Left renal cortex interstitium (tissue), 4 donors: ENCODE measurements around the gene ANXA11. TPM values are rescaled to one million over a fixed set of nuclear protein-coding genes. Genes with fewer than 3 reads are reported as not detected.

Experiments used
- DNase-seq, 4 donors: peaks; one replicate each; pipeline ENCODE4 v3.0.0-alpha.2; 2013; ENCODE audit warnings: low read depth in 4 of 4, low spot score in 2 of 4, missing footprints in 1 of 4
- polyA plus RNA-seq, 4 donors: library from polyadenylated mRNA; unstranded; fragments of 120-200 nt; gene quantifications; one replicate each; pipeline ENCODE4 v1.2.1, GENCODE V29; 2013; ENCODE audit not compliant: insufficient read length in 4 of 4

ANXA11 gene
- polyA plus RNA-seq, 4 donors, result 119 to 153 (median 135) TPM

GRCh38 chr10:80191589-80192270, 13.6 kb downstream of the ANXA11 start:
- DNase-seq, result no peak

DNA sequence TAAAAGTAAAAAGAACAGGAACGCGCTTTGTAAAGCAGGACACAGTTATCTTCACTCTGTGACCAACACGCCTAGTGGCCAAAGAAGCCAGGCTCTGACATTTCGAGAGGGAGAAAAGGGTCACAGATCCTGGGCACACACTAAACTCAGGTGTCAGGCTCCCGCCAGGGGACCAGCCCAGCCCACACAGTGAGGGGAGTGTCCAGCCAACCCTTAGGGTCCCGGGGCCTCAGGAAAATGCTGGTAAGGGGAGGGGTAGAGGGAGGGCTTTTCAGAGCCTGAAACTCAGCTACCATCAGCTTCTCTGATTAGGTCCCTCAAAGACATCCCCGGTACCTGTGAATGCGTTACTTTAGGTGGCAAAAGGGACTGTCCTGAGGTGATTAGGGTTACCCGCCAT, 16.6 kb downstream of the ANXA11 start:
- DNase-seq, result no peak

DNA sequence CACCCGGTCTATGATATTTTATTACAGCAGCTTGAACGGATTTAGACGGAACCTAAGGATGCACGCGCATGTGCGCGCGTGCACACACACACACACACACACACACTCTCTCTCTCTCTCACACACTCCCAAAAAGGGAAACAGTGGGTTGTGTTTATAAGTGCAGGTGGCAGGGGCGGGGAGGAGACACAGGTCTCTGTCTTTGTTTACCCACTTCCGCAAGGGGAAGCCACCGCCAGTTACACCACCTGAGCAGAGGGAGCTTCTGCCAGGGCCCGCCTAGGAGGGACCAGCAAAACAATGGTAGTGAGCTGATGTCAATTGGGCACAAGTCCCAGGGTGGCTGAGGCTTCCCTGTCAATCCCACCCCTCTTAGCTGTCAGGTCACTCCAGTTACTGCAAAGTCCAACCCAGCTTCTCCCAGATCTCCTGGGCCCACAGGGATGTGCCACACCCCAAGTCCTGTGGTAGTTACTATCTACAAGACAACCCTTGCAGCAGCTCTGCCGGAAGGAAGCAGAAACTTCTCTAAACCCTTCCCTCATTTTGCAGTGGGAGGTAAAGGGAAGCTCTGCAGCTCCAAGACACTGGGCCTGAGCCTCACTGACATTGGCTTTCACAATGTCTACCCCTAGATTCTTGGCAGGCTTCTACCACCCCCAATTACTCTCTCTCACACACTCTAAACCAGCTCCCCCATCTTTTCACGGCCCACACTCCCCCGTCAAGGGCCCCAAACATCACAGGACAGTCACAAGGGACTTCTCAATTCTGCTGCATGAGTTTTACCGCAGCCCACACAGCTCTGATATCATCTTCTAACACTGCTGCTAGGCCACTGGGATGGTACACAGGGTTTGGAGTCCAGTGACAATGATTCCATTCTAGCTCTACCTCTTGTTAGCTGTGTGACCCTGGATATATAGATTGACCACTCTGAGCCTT, 17.6 kb downstream of the ANXA11 start:
- DNase-seq, result no peak

DNA sequence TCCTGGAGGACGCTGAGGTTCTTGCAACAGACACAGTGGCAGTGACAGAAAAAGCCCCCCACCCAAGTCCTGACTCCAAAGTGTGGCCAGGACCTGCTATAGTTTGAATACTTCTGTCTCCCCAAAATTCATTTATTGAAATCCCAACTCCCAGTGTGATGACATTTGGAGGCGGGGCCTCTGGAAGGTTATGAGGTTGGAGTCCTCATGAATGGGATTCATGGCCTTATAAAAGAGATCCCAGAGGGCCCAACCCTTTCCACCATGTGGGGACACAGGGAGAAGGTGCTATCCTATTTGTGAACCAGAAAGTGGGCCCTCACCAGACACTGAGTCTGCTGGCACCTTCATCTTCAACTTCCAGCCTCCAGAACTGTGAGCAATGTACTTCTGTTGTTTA, 18.3 kb downstream of the ANXA11 start:
- DNase-seq, result no peak

DNA sequence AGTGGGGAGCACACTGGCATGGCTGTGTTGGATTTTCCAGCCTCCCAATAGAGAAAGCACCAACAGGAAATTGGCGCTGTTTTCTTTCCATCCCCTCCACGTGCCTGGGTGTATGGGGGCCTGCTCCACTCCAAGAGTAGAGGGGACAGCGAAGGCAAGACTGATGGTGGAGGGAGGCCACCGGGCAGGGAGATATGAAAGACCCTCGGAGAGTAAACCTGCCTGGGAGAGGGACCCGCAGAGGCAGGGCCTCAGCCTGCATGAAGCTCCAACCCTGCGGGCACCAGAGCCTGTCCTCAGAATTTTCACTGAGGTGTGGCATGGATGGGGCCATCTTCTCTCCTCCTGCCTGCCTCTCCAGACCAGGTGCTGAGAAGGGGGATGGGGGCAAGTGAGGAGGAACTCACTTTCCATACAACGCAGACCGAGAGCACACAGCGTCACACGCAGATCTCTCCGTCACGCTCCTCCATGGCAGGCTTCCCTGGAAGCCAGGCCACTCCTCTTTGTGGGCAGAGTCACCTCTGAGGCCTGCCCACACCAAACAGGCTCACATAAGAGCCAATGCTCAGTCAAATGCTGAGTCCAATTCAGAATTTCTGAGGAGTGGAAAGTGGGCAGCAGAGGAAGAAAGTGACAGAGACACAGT, 18.8 kb downstream of the ANXA11 start:
- no peak for DNase-seq

DNA sequence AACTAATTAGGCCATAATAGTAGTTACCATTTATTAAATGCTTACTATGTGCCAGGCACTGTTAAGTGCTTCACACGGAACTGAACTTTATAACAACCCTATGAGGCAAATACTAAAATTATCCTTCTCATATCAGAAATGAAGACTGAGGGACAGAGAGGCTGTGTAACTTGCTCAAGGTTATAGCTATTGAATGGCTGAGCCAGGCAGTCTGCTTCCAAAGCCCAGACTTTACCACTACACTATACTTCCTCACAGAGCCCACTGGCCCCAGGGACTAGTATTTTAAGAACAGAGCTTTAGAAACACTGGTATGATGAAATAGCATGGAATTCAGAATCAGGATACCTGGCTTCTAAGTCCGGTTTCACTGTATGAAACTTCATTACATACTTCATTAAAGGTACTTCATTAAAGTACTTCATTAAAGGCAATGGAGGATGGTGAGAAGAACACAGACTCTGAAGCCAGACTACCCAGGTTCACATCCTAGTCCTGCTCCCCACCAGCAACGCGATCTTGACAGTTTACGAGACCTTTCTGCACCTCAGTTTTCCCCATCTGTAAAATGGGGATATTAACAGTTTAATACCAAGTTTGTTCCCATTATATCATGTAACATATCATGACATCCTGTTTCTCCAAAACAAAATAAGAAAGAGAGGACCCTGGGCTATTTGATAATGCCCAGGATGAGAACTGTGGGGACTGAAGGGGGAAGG, 19.6 kb downstream of the ANXA11 start:
- DNase-seq, result no peak

DNA sequence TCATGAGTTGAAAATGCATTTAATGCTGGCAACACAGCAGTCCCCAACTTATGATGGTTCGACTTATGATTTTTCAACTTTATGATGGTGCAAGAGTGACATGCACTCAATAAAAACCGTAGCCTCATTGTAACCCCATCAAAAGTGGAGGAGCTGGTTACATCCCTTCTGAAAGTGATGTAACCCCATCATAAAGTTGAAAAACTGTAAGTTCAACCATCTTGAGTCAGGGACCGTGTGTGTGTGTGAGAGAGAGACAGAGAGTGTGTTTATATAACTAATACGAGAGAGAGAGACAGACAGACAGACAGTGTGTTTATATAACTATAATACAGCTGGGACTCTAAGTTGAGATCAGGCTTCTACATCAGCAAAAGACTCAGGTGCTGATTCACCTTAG, 21.0 kb downstream of the ANXA11 start:
- DNase-seq, result no peak

- DNase-seq, result no peak
Measured at GRCh38 chr10:80183436-80183835, 21.9 kb downstream of the ANXA11 start.

- DNase-seq, result no peak
Measured at GRCh38 chr10:80182986-80183385, 22.4 kb downstream of the ANXA11 start.

GRCh38 chr10:80177781-80178636, 27.3 kb downstream of the ANXA11 start:
- no peak for DNase-seq

- DNase-seq, result no peak
Measured at GRCh38 chr10:80176526-80176925, 28.8 kb downstream of the ANXA11 start.

GRCh38 chr10:80174641-80175395, 30.5 kb downstream of the ANXA11 start:
- no peak for DNase-seq

GRCh38 chr10:80173466-80173865, 31.9 kb downstream of the ANXA11 start:
- no peak for DNase-seq

- DNase-seq, result no peak
Measured at GRCh38 chr10:80172896-80173295, 32.4 kb downstream of the ANXA11 start.

- DNase-seq, result no peak
Measured at GRCh38 chr10:80171248-80171660, 34.1 kb downstream of the ANXA11 start.

DNA sequence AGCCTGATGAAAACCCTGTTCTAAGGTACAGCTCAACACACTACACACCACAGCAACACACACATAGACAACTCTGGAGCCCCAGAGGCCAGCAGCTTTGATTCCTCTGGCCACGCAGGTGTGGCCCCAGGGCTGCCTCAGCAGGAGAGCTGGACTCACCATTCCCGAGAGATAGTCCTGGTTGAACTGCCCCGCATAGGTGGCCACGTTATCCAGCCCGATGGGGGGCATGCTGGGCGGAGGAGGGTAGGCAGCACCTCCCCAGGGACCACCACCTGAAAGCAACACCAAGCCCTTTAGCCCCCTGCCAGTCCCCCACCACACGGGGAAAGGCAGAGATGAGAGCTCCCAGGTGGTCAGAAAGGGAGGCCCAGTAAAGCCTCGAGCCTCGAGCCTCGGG, 34.7 kb downstream of the ANXA11 start:
- no peak for DNase-seq

DNA sequence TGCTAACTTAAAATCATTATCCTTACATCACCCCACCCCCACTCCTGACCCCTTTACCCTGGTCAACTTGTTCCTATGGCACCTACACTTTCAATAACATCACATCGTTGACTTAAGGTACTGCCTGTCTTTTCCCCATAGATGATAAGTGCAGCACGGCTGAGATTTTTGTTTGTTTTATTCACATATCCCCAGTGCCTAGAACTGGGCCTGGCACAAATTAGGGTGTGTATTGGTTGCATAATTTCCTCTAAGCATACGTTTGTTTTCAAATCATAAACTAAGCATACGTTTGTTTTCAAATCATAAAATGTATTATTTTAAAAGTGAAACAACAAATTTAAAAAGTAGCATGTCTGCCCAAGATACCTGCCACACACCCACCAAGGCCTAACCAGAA, 35.3 kb downstream of the ANXA11 start:
- DNase-seq, result no peak

DNA sequence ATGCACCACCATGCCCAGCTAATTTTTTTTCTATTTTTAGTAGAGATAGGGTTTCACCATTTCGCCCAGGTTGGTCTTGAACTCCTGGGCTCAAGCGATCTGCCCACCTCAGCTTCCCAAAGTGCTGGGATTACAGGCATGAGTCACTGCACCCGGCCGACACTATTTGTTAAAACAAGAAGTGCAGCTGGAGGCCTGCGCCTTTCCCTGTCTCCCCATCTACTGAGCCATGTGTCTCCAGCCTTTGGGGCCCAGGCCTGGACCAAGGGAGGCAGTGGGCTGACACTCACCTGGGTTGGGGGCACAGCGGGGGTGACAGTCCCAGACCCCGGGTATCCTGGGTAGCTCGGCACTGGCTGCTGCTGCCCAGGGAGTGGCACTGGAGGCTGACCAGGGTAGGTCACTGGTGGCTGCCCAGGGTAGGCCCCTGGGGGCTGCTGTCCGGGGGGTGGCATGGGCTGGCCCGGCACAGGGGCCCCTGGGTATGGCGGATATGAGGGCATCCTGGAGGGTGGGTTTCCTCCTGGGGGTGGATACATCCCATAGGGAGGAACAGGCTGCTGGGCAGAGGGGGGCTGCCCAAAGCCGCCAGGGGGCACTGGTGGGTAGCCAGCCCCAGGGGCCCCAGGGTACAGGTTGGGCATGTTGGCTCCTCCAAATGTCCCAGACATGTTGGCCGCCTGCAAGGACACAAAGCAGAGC, 36.5 kb downstream of the ANXA11 start:
- DNase-seq, result no peak

GRCh38 chr10:80168162-80168511, 37.2 kb downstream of the ANXA11 start:
- DNase-seq, result no peak
